ENCODE results near the gene PLEKHJ1. TPM values are rescaled to one million over a fixed set of nuclear protein-coding genes. Genes with fewer than 3 reads are reported as not detected.

Gene PLEKHJ1
- total and polyA plus RNA-seq, 8 donors, result 34.3 to 101 (median 43.7) TPM

DNA sequence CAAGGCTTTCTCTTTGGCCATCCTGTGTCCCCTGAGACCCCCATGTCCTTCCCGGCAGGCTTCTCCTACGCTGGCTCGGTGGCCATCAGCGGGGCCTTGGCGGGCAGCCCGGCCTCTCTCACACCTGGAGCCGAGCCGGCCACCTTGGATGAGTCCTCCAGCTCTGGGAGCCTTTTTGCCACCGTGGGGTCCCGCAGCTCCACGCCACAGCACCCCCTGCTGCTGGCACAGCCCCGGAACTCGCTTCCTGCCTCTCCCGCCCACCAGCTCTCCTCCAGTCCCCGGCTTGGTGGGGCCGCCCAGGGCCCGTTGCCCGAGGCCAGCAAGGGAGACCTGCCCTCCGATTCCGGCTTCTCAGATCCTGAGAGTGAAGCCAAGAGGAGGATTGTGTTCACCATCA is 14.2 kb downstream of the PLEKHJ1 start:
- H3K27me3 ChIP-seq, result no peaks in the 10 kb centered on the region
- TF ChIP-seq, protein P1, sequence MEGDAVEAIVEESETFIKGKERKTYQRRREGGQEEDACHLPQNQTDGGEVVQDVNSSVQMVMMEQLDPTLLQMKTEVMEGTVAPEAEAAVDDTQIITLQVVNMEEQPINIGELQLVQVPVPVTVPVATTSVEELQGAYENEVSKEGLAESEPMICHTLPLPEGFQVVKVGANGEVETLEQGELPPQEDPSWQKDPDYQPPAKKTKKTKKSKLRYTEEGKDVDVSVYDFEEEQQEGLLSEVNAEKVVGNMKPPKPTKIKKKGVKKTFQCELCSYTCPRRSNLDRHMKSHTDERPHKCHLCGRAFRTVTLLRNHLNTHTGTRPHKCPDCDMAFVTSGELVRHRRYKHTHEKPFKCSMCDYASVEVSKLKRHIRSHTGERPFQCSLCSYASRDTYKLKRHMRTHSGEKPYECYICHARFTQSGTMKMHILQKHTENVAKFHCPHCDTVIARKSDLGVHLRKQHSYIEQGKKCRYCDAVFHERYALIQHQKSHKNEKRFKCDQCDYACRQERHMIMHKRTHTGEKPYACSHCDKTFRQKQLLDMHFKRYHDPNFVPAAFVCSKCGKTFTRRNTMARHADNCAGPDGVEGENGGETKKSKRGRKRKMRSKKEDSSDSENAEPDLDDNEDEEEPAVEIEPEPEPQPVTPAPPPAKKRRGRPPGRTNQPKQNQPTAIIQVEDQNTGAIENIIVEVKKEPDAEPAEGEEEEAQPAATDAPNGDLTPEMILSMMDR (IDR thresholded peaks at IDR 0.05), result no peak
- H3K9me3 ChIP-seq, result no peaks in the 10 kb centered on the region
- H3K4me1 ChIP-seq, result no peaks in the 10 kb centered on the region
- ATAC-seq, result no peak
- no peak for FAIRE-seq
- no peak for DNase-seq
- intact Hi-C loops (cut with DNase I), result loop anchor here in 1 of 3 donors (10.0 kb wide), 1 partner anchor 47 kb away; no protein-coding TSS in a partner anchor
- 89 to 90% methylated on average over 19 to 20 of the region's 20 CpGs for WGBS, 2 donors
- H3K36me3 ChIP-seq, result peaks cover 1 to 77% (median 2%) of the 10 kb centered on the region in 3 donors
- no peak overlapping the region for H3K27ac ChIP-seq
- no peak overlapping the region for H3K4me3 ChIP-seq

DNA sequence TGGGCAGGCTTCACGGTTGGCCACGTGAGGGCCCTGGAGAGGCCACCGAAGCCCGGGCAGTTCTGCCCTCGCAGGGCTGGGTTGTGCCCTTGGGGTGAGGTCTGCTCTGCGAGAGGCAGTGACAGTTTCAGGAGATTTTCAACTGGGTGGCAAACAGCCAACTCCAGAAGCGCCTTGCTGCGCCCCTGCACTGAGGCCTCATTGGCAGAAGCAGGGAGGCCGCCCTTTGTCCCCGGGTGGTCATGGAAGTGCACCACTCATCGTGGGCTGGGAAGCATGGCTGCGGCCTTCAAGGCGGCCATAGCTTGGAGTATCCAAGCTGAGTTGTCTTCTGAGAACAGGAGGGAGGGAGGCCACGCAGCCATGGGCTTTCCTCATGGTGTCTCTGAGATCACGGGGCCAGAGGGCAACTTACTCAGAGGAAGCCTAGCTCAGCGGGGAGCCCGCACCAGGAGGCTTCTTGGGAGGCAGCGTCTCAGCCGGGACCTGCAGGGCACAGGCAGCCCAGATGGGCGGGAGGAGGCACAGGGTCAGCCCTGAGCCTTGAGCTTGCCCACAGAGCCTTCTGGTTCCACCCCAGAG is 14.8 kb downstream of the PLEKHJ1 start:
- Histone ChIP-seq H3K27ac (no peak overlapping the region), H3K4me1 (no peaks in the 10 kb centered on the region), H3K4me3 (no peak overlapping the region), H3K27me3 (no peaks in the 10 kb centered on the region), H3K9me3 (no peaks in the 10 kb centered on the region), H3K36me3 (peaks cover 1 to 77% (median 7%) of the 10 kb centered on the region in 3 donors)
- DNase-seq, result no peak
- 90% methylated on average over 20 of the region's 20 CpGs for WGBS, 2 donors
- ATAC-seq, result peak in 1 of 4 donors; percentile 8
- no peak for FAIRE-seq
- TF ChIP-seq, protein P1 (IDR thresholded peaks at IDR 0.05), result no peak
- intact Hi-C loops (cut with DNase I), result loop anchor here in 1 of 3 donors (10.0 kb wide), 1 partner anchor 47 kb away; no protein-coding TSS in a partner anchor

GRCh38 chr19:2219726-2220125 is 16.4 kb downstream of the PLEKHJ1 start:
- H3K27me3 ChIP-seq, result no peaks in the 10 kb centered on the region
- no peak for FAIRE-seq
- H3K4me3 ChIP-seq, result no peak overlapping the region
- no peaks in the 10 kb centered on the region for H3K4me1 ChIP-seq
- H3K27ac ChIP-seq, result no peak overlapping the region
- TF ChIP-seq, protein P1 (IDR thresholded peaks at IDR 0.05), result no peak
- intact Hi-C loops (cut with DNase I), result loop anchor here in 1 of 3 donors (10.0 kb wide), 1 partner anchor 45 kb away; no protein-coding TSS in a partner anchor
- no peak for ATAC-seq
- 95 to 96% methylated on average over 21 of the region's 21 CpGs for WGBS, 2 donors
- no peak for DNase-seq
- H3K36me3 ChIP-seq, result peaks cover 2 to 79% (median 7%) of the 10 kb centered on the region in 3 donors
- H3K9me3 ChIP-seq, result no peaks in the 10 kb centered on the region

DNA sequence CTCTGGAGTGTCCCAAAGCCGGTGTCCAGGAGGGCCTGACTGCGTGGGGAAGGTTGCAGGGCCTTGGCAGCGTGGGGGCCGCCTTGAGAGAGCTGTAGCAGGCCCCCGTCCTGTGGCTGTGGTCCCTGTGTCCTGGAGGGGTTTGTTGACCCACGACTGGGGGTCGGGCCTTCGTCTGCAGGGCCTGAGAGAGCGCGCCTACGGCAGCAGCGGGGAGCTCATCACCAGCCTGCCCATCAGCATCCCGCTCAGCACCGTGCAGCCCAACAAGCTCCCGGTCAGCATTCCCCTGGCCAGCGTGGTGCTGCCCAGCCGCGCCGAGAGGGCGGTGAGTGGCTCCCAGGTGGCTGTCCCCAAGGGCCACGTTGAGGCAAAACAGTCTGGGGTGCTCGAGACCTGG is 18.5 kb downstream of the PLEKHJ1 start:
- ATAC-seq, result no peak
- no peak for DNase-seq
- FAIRE-seq, result no peak
- intact Hi-C loops (cut with DNase I), result no loop called here
- Histone ChIP-seq H3K4me3 (no peak overlapping the region), H3K9me3 (no peaks in the 10 kb centered on the region), H3K36me3 (peaks cover 11 to 93% (median 16%) of the 10 kb centered on the region in 3 donors), H3K27me3 (no peaks in the 10 kb centered on the region), H3K27ac (no peak overlapping the region), H3K4me1 (no peaks in the 10 kb centered on the region)
- TF ChIP-seq, protein P1 (IDR thresholded peaks at IDR 0.05), result no peak
- 94 to 95% methylated on average over 22 of the region's 22 CpGs for WGBS, 2 donors

All from pancreas (tissue), 10 donors.